Activated CD8-positive, alpha-beta T cell treated with anti-CD3 and anti-CD28 coated beads, Interleukin-2, amount 10 ng/mL, durations not matched to agents 7 days and 5 days (primary cell): ENCODE results near the gene NOL3. TPM values are rescaled to one million over a fixed set of nuclear protein-coding genes. Genes with fewer than 3 reads are reported as not detected.

Experiments used
- microRNA-seq: library from miRNA; unstranded; fragments of <30 nt; microRNA quantifications from one replicate; pipeline ENCODE4 v1.2.0, GENCODE V29; 2022
- total RNA-seq, 2 experiments: library from RNA; stranded (reverse); gene quantifications; one replicate each; pipeline ENCODE4 v1.2.3, GENCODE V29; 2021

The NOL3 gene
- total RNA-seq, 2 experiments from 2014 or later = 7.4 to 8.2 TPM

Small RNA genes within 50 kb of the gene (microRNA-seq; reads per million reads assigned to microRNA genes)
- gene MIR328 = 39.6 reads per million, percentile 47 among the genes with 10 or more reads in this experiment

Other genes starting within 250 kb of the NOL3 start
- gene RRAD, start 245.0 kb upstream of the NOL3 start, total RNA-seq = under 1 TPM in 1 of 2 experiments, not detected in 1; 0.34 TPM
- gene CIAO2B, start 236.1 kb upstream of the NOL3 start, total RNA-seq = 100 to 1,000 TPM; 115 to 126 TPM
- 10 to 100 TPM; 29.7 to 34.0 TPM for gene CES2, start 235.0 kb upstream of the NOL3 start, total RNA-seq
- gene CES3, start 209.3 kb upstream of the NOL3 start, total RNA-seq = 1 to 10 TPM; 2.4 to 4.3 TPM
- 10 to 100 TPM; 10.5 to 12.0 TPM for gene CES4A, start 181.9 kb upstream of the NOL3 start, total RNA-seq
- 100 to 1,000 TPM; 235 to 241 TPM for gene CBFB, start 141.4 kb upstream of the NOL3 start, total RNA-seq
- 10 to 100 TPM; 16.5 TPM for gene PHAF1, start 60.6 kb upstream of the NOL3 start, total RNA-seq
- 1 to 10 TPM; 6.6 to 7.2 TPM for gene B3GNT9, start 19.5 kb upstream of the NOL3 start, total RNA-seq
- gene TRADD, start 10.6 kb upstream of the NOL3 start, total RNA-seq = 10 to 100 TPM; 39.2 to 40.7 TPM
- gene FBXL8, start 10.6 kb upstream of the NOL3 start, total RNA-seq = 10 to 100 TPM; 22.7 to 24.8 TPM
- 10 to 100 TPM; 31.5 to 34.4 TPM for gene HSF4, start 5.8 kb upstream of the NOL3 start, total RNA-seq
- gene MATCAP1, start 13.4 kb downstream of the NOL3 start, total RNA-seq = 10 to 100 TPM; 43.3 to 48.2 TPM
- gene EXOC3L1, start 19.6 kb downstream of the NOL3 start, total RNA-seq = not detected
- gene E2F4, start 21.6 kb downstream of the NOL3 start, total RNA-seq = 100 to 1,000 TPM; 134 to 138 TPM
- 1 to 10 TPM; 7.2 to 8.0 TPM for gene ELMO3, start 28.6 kb downstream of the NOL3 start, total RNA-seq
- gene TMEM208, start 56.6 kb downstream of the NOL3 start, total RNA-seq = 10 to 100 TPM; 33.7 TPM
- 100 to 1,000 TPM in 1 of 2 experiments, 10 to 100 TPM in 1; 93.4 to 101 TPM for gene FHOD1, start 76.9 kb downstream of the NOL3 start, total RNA-seq
- gene SLC9A5, start 78.4 kb downstream of the NOL3 start, total RNA-seq = 1 to 10 TPM; 3.1 to 4.1 TPM
- gene PLEKHG4, start 109.0 kb downstream of the NOL3 start, total RNA-seq = 10 to 100 TPM; 13.6 to 16.3 TPM
- gene KCTD19, start 156.2 kb downstream of the NOL3 start, total RNA-seq = 1 to 10 TPM in 1 of 2 experiments, under 1 TPM in 1; 0.65 to 1.1 TPM
- gene LRRC36, start 156.3 kb downstream of the NOL3 start, total RNA-seq = not detected
- gene TPPP3, start 223.0 kb downstream of the NOL3 start, total RNA-seq = not detected
- under 1 TPM in 1 of 2 experiments, not detected in 1; 0.26 TPM for gene ZDHHC1, start 245.9 kb downstream of the NOL3 start, total RNA-seq